Measurements from ENCODE around the gene ZHX3. TPM values are rescaled to one million over a fixed set of nuclear protein-coding genes. Genes with fewer than 3 reads are reported as not detected.

ZHX3 gene
- total and polyA plus RNA-seq, 4 donors, result 3.2 to 30.0 (median 8.0) TPM

GRCh38 chr20:41293269-41294037 is 24.1 kb downstream of the ZHX3 start (continued):
- TF ChIP-seq, protein P1, sequence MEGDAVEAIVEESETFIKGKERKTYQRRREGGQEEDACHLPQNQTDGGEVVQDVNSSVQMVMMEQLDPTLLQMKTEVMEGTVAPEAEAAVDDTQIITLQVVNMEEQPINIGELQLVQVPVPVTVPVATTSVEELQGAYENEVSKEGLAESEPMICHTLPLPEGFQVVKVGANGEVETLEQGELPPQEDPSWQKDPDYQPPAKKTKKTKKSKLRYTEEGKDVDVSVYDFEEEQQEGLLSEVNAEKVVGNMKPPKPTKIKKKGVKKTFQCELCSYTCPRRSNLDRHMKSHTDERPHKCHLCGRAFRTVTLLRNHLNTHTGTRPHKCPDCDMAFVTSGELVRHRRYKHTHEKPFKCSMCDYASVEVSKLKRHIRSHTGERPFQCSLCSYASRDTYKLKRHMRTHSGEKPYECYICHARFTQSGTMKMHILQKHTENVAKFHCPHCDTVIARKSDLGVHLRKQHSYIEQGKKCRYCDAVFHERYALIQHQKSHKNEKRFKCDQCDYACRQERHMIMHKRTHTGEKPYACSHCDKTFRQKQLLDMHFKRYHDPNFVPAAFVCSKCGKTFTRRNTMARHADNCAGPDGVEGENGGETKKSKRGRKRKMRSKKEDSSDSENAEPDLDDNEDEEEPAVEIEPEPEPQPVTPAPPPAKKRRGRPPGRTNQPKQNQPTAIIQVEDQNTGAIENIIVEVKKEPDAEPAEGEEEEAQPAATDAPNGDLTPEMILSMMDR (IDR thresholded peaks at IDR 0.05; ENCODE audit: low read depth, low read length, missing input control), result no peak
- TF ChIP-seq HNF4G (IDR thresholded peaks at IDR 0.05), result no peak
- TF ChIP-seq YY1 (IDR thresholded peaks at IDR 0.05), result no peak

- Histone ChIP-seq H3K4me3 (ENCODE audit: low read depth in 1 of 3, low read length in 3 of 3) (no peak overlapping the region), H3K4me1 (ENCODE audit: control insufficient read depth in 4 of 4, insufficient read depth in 4 of 4, low read length in 3 of 4) (peaks cover 0 to 17% (median 3%) of the 10 kb centered on the region in 4 donors), H3K36me3 (ENCODE audit: control insufficient read depth in 4 of 4, insufficient read depth in 3 of 4, low read depth in 1 of 4, low read length in 3 of 4) (no peaks in the 10 kb centered on the region), H3K9ac (ENCODE audit: low read depth in 1 of 2, low read length in 2 of 2) (no peak overlapping the region), H3K9me3 (ENCODE audit: control insufficient read depth in 4 of 4, low read length in 3 of 4) (peaks cover 0 to 4% (median 1%) of the 10 kb centered on the region in 4 donors), H3K27ac (ENCODE audit: low read depth in 1 of 2, low read length in 2 of 2) (no peak overlapping the region), H3K27me3 (ENCODE audit: control insufficient read depth in 4 of 4, insufficient read depth in 4 of 4, low read length in 3 of 4) (no peaks in the 10 kb centered on the region)
- TF ChIP-seq REST (IDR thresholded peaks at IDR 0.05), result no peak
- TF ChIP-seq, protein P1 (IDR thresholded peaks at IDR 0.05; ENCODE audit: low read depth, low read length, missing input control), result no peak
- TF ChIP-seq ZBTB33 (IDR thresholded peaks at IDR 0.05), result no peak
- no peak for TF ChIP-seq RXRA (IDR thresholded peaks at IDR 0.05)
- TF ChIP-seq FOXA2 (IDR thresholded peaks at IDR 0.05), result no peak
- no peak for TF ChIP-seq TAF1 (conservative IDR thresholded peaks at IDR 0.05)
- TF ChIP-seq YY1 (IDR thresholded peaks at IDR 0.05), result no peak
- no peak for TF ChIP-seq FOXA1 (IDR thresholded peaks at IDR 0.05)
- TF ChIP-seq JUND (IDR thresholded peaks at IDR 0.05), result no peak
- TF ChIP-seq EGR1 (IDR thresholded peaks at IDR 0.05; ENCODE audit: low read depth in 2 of 2), result no peak
- TF ChIP-seq, protein P2, sequence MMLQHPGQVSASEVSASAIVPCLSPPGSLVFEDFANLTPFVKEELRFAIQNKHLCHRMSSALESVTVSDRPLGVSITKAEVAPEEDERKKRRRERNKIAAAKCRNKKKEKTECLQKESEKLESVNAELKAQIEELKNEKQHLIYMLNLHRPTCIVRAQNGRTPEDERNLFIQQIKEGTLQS (IDR thresholded peaks at IDR 0.05), result no peak
- no peak for TF ChIP-seq SP1 (IDR thresholded peaks at IDR 0.05)
- TF ChIP-seq GABPA (IDR thresholded peaks at IDR 0.05 in 1 of 2, conservative IDR thresholded peaks at IDR 0.05 in 1 of 2), result no peak
- no peak for TF ChIP-seq HNF4A (conservative IDR thresholded peaks at IDR 0.05)
- TF ChIP-seq RAD21 (IDR thresholded peaks at IDR 0.05), result no peak
- no peak for TF ChIP-seq MAX (IDR thresholded peaks at IDR 0.05)
- 84% methylated on average over 3 of the region's 3 CpGs for WGBS
- no peak for DNase-seq (ENCODE audit: low spot score)
Observed at GRCh38 chr20:41290804-41291389, 26.6 kb downstream of the ZHX3 start.

All from liver (tissue), 9 donors.